Measurements from ENCODE around the gene PRR35. TPM values are rescaled to one million over a fixed set of nuclear protein-coding genes. Genes with fewer than 3 reads are reported as not detected.

PRR35 gene
- total and polyA plus RNA-seq, 12 donors = not detected

- intact Hi-C loops (cut with DNase I) = no loop called here
- H3K4me1 ChIP-seq = peaks cover 0 to 8% (median under 1%) of the 10 kb centered on the region in 9 donors
- TF ChIP-seq, protein P1, sequence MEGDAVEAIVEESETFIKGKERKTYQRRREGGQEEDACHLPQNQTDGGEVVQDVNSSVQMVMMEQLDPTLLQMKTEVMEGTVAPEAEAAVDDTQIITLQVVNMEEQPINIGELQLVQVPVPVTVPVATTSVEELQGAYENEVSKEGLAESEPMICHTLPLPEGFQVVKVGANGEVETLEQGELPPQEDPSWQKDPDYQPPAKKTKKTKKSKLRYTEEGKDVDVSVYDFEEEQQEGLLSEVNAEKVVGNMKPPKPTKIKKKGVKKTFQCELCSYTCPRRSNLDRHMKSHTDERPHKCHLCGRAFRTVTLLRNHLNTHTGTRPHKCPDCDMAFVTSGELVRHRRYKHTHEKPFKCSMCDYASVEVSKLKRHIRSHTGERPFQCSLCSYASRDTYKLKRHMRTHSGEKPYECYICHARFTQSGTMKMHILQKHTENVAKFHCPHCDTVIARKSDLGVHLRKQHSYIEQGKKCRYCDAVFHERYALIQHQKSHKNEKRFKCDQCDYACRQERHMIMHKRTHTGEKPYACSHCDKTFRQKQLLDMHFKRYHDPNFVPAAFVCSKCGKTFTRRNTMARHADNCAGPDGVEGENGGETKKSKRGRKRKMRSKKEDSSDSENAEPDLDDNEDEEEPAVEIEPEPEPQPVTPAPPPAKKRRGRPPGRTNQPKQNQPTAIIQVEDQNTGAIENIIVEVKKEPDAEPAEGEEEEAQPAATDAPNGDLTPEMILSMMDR (IDR thresholded peaks at IDR 0.05) = no peak
- no peaks in the 10 kb centered on the region for H3K27me3 ChIP-seq
- ATAC-seq (no peak), DNase-seq (no peak)
- no peaks in the 10 kb centered on the region for H3K9me3 ChIP-seq
- H3K36me3 ChIP-seq = peaks cover 0 to 61% (median 24%) of the 10 kb centered on the region in 9 donors
- WGBS, 2 donors = 94 to 95% methylated on average over 35 of the region's 35 CpGs
- no peak overlapping the region for H3K27ac ChIP-seq
- no peak overlapping the region for H3K4me3 ChIP-seq
Observed at GRCh38 chr16:519841-520687, 40.1 kb upstream of the PRR35 start.

DNA sequence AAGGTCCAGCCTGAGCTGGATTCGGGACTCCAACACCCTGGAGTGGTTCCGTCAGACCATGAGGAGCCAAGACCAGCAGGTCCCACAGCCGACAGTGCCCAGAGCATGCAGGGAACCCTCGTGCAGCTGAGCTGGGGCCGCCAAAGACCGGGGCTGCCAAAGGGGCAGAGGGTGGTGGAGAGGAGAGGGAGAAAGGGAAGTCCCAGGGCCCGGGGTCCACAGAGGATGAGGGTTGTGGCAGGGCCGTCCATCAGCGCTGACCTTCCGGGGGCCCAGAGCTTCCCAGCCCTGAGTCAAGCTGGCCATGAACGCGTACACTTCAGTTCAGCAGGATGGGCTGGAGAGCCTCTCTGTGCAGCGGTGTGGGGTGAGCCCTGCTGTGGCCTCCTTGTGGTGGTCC is 39.3 kb upstream of the PRR35 start:
- ATAC-seq = no peak
- H3K9me3 ChIP-seq = no peaks in the 10 kb centered on the region
- TF ChIP-seq, protein P1 (IDR thresholded peaks at IDR 0.05) = no peak
- 94 to 97% methylated on average over 13 of the region's 13 CpGs for WGBS, 2 donors
- H3K4me3 ChIP-seq = no peak overlapping the region
- H3K27me3 ChIP-seq = no peaks in the 10 kb centered on the region
- peaks cover 0 to 54% (median 17%) of the 10 kb centered on the region in 9 donors for H3K36me3 ChIP-seq
- intact Hi-C loops (cut with DNase I) = no loop called here
- no peak overlapping the region for H3K27ac ChIP-seq
- H3K4me1 ChIP-seq = peaks cover under 1 to 15% (median 8%) of the 10 kb centered on the region in 9 donors
- no peak for DNase-seq

- H3K4me1 ChIP-seq = peaks cover 6 to 23% (median 16%) of the 10 kb centered on the region in 9 donors
- no peak overlapping the region for H3K4me3 ChIP-seq
- no peaks in the 10 kb centered on the region for H3K9me3 ChIP-seq
- ATAC-seq (no peak), DNase-seq (peak in 1 of 2 donors; percentile 9)
- H3K27me3 ChIP-seq = no peaks in the 10 kb centered on the region
- no peak overlapping the region for H3K27ac ChIP-seq
- TF ChIP-seq, protein P1 (IDR thresholded peaks at IDR 0.05) = no peak
- peaks cover 0 to 47% (median 13%) of the 10 kb centered on the region in 9 donors for H3K36me3 ChIP-seq
- WGBS, 2 donors = 82 to 83% methylated on average over 34 of the region's 34 CpGs
- intact Hi-C loops (cut with DNase I) = no loop called here
Observed at GRCh38 chr16:521381-522210, 38.6 kb upstream of the PRR35 start.

GRCh38 chr16:522320-523096 is 37.7 kb upstream of the PRR35 start:
- WGBS, 2 donors = 72 to 74% methylated on average over 23 of the region's 23 CpGs
- intact Hi-C loops (cut with DNase I) = no loop called here
- ATAC-seq = no peak

More at GRCh38 chr16:522320-523096, 37.7 kb upstream of the PRR35 start:
- Histone ChIP-seq H3K27me3 (no peaks in the 10 kb centered on the region), H3K4me3 (no peak overlapping the region), H3K9me3 (no peaks in the 10 kb centered on the region), H3K36me3 (peaks cover 0 to 38% (median 11%) of the 10 kb centered on the region in 9 donors), H3K4me1 (peaks cover 6 to 25% (median 18%) of the 10 kb centered on the region in 9 donors), H3K27ac (no peak overlapping the region)
- TF ChIP-seq, protein P1 (IDR thresholded peaks at IDR 0.05) = no peak
- DNase-seq = peak in 1 of 2 donors; percentile 16

Data from heart right ventricle (tissue), 16 donors.